ENCODE results near the gene CCDC183. TPM values are rescaled to one million over a fixed set of nuclear protein-coding genes. Genes with fewer than 3 reads are reported as not detected.

Gene CCDC183
- total and polyA plus RNA-seq, 2 of the 4 experiments (the other 2 are of a cell fraction) = under 0.01 to 0.29 TPM

DNA sequence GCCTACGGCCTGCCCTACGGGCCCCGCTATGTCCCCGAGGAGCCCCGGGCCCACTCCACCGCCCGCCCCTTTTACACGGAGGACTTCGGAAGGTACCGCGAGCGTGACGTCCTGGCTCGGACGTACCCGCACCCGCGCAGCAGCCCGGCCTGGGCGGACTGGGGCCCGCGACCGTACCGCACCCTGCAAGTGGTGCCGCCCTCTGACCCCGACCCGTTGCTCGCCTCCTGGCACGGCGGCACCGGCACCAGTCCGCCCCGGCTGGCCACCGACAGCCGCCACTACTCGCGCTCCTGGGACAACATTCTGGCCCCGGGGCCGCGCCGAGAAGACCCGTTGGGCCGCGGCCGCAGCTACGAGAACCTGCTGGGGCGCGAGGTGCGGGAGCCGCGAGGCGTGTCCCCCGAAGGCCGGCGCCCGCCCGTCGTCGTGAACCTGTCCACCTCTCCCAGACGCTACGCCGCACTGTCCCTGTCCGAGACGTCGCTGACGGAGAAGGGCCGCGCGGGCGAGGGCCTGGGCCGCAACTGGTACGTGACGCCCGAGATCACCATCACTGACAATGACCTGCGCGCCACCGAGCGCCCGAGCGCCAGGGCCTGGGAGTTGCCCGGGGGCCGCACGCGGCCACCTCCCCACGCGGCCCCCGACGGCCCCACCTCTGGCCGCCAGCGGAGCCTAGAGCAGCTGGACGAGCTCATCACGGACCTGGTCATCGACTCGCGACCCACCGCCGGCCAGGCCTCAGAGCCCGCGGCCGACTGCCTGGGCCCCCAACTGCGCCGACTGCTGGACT is 49.5 kb downstream of the CCDC183 start:
- Histone ChIP-seq H2AK9ac (replicated peaks; ENCODE audit: low read depth, low read length, poor library complexity) (no peak overlapping the region), H2BK15ac (ENCODE audit: low read depth, low read length) (no peak overlapping the region), H3K27me3 (ENCODE audit: control insufficient read depth, insufficient read depth, low read length) (peaks cover 22% of the 10 kb centered on the region), H3K56ac (ENCODE audit: extremely low read depth, insufficient read depth, low read length) (no peak overlapping the region), H2BK120ac (ENCODE audit: low read depth, low read length) (no peak overlapping the region), H3K4me1 (ENCODE audit: control insufficient read depth, insufficient read depth, low read length) (peaks cover 18% of the 10 kb centered on the region), H3K9me3 (ENCODE audit: control insufficient read depth, insufficient read depth, low read length) (peaks cover 6% of the 10 kb centered on the region; the same call in 1 of the 2 replicates), H3K9me1 (ENCODE audit: insufficient read depth, low read length) (peaks cover 7% of the 10 kb centered on the region; the same call in 1 of the 2 replicates), H3K23ac (ENCODE audit: low read depth, low read length) (no peak overlapping the region), H2AFZ (replicated peaks; ENCODE audit: low read length, poor library complexity) (no peak overlapping the region), H3K27ac (ENCODE audit: insufficient read depth, low read length) (no peak overlapping the region), H3K4me3 (ENCODE audit: insufficient read depth, low read depth, low read length) (no peak overlapping the region), H3K79me1 (ENCODE audit: low read depth in 1 of 2, low read length in 2 of 2) (peaks cover 9 to 24% of the 10 kb centered on the region in 2 experiments; a peak in 2 of 4 replicates), H2BK5ac (ENCODE audit: low read depth, low read length, poor library complexity, severe bottlenecking) (no peak overlapping the region), H4K5ac (ENCODE audit: low read depth, low read length) (no peak overlapping the region), H2AK5ac (ENCODE audit: low read depth, low read length) (no peak overlapping the region; the same call in 1 of the 2 replicates), H3K4ac (ENCODE audit: low read depth, low read length) (no peak overlapping the region), H2BK20ac (ENCODE audit: low read depth, low read length) (no peak overlapping the region), H3K4me2 (ENCODE audit: low read depth, low read length) (no peak overlapping the region), H4K91ac (ENCODE audit: insufficient read depth, low read depth, low read length) (no peak overlapping the region), H3K36me3 (ENCODE audit: control insufficient read depth, insufficient read depth, low read length) (peaks cover 6% of the 10 kb centered on the region; the same call in 1 of the 2 replicates), H4K20me1 (ENCODE audit: insufficient read depth, low read length) (peaks cover 36% of the 10 kb centered on the region), H3K18ac (ENCODE audit: low read depth, low read length) (no peak overlapping the region), H3K14ac (replicated peaks; ENCODE audit: low read depth, low read length) (no peak overlapping the region), H3K9ac (ENCODE audit: low read depth, low read length) (no peak overlapping the region), H4K8ac (ENCODE audit: low read depth in 2 of 2, low read length in 2 of 2) (no peak overlapping the region)
- ChIA-PET CTCF (no interaction called here), POLR2A (ENCODE audit: unreplicated experiment) (no interaction called here)
- dilution Hi-C loops (cut with HindIII; ENCODE audit: low sequenced_read_pairs, unreplicated experiment) = no loop called here
- WGBS, 2 experiments (ENCODE audit: extremely low coverage in 2 of 2, insufficient read length in 1 of 2) = 29% methylated on average over 49 of the region's 102 CpGs; no CpG with 5 or more reads in 1 of the 2 experiments
- BruUV-seq (replicated peaks) = no TSS peak
- in situ Hi-C loops (cut with MboI; ENCODE audit: low sequenced_read_pairs) = no loop called here
- DNase-seq (no peak), ATAC-seq (ENCODE audit: low read depth) (no peak)
- intact Hi-C loops (cut with micrococcal nuclease) = no loop called here
- TF ChIP-seq CEBPB (IDR thresholded peaks at IDR 0.05; ENCODE audit: low read depth, low read length) (no peak), BHLHE40 (IDR thresholded peaks at IDR 0.05; ENCODE audit: low read depth, low read length) (no peak), POLR2A (IDR thresholded peaks at IDR 0.05; ENCODE audit: low read depth, low read length) (no peak), CHD1 (IDR thresholded peaks at IDR 0.05; ENCODE audit: low read depth, low read length) (no peak), RAD21 (IDR thresholded peaks at IDR 0.05; ENCODE audit: low read length) (no peak), USF2 (IDR thresholded peaks at IDR 0.05; ENCODE audit: low read depth, low read length) (no peak), SMC3 (IDR thresholded peaks at IDR 0.05; ENCODE audit: low read depth, low read length) (no peak), MAZ (IDR thresholded peaks at IDR 0.05; ENCODE audit: borderline replicate concordance, low read depth, low read length) (no peak), MXI1 (IDR thresholded peaks at IDR 0.05; ENCODE audit: borderline replicate concordance, low read depth, low read length) (no peak), RCOR1 (IDR thresholded peaks at IDR 0.05; ENCODE audit: insufficient replicate concordance, low read length) (no peak), MAFK (IDR thresholded peaks at IDR 0.05; ENCODE audit: low read depth, low read length) (no peak), RFX5 (IDR thresholded peaks at IDR 0.05; ENCODE audit: low read depth, low read length) (no peak), NFE2L2 (IDR thresholded peaks at IDR 0.05; ENCODE audit: low read depth, low read length) (no peak), FOS (IDR thresholded peaks at IDR 0.05; ENCODE audit: low read depth, low read length) (no peak)
- TF ChIP-seq, protein P1, sequence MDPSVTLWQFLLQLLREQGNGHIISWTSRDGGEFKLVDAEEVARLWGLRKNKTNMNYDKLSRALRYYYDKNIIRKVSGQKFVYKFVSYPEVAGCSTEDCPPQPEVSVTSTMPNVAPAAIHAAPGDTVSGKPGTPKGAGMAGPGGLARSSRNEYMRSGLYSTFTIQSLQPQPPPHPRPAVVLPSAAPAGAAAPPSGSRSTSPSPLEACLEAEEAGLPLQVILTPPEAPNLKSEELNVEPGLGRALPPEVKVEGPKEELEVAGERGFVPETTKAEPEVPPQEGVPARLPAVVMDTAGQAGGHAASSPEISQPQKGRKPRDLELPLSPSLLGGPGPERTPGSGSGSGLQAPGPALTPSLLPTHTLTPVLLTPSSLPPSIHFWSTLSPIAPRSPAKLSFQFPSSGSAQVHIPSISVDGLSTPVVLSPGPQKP (IDR thresholded peaks at IDR 0.05; ENCODE audit: borderline replicate concordance, low read depth, low read length) = no peak
